Neural cell (in vitro differentiated cells): ENCODE data around the gene C2CD3. TPM values are rescaled to one million over a fixed set of nuclear protein-coding genes. Genes with fewer than 3 reads are reported as not detected.
A peak's percentile ranks its signal among the peaks of the same experiment; 100 is the strongest.

Experiments
- H2AFZ ChIP-seq: fragments of 200-600, 300-800 bp; sonication (generic), shearing (Covaris generic); 2 replicates; pipeline ENCODE4 v1.6.0; 2014; ENCODE audit warnings: low read depth, mild to moderate bottlenecking, antibody characterized with exemption, low read length, moderate library complexity
- H3F3A ChIP-seq: fragments of 200-600 bp; shearing (Covaris generic); 2 replicates; pipeline ENCODE4 v1.6.1; 2016; ENCODE audit warnings: mild to moderate bottlenecking, moderate library complexity, mixed read lengths, antibody characterized with exemption, low read length; ENCODE audit not compliant: insufficient read depth, poor library complexity, severe bottlenecking
- H3K27ac ChIP-seq: fragments of 200-600, 300-800 bp; sonication (generic), shearing (Covaris generic); 2 replicates; pipeline ENCODE4 v1.5.1; 2014; ENCODE audit warnings: mild to moderate bottlenecking, low read length, moderate library complexity
- H3K27me3 ChIP-seq: fragments of 300-800, 200-600 bp; sonication (generic), shearing (Covaris generic); 2 replicates; pipeline ENCODE4 v1.6.0; 2014; ENCODE audit warnings: mild to moderate bottlenecking, low read depth, low read length, moderate library complexity; ENCODE audit not compliant: insufficient read depth
- H3K36me3 ChIP-seq: fragments of 300-800, 200-600 bp; sonication (generic), shearing (Covaris generic); 2 replicates; pipeline ENCODE4 v1.5.1; 2014; ENCODE audit warnings: mild to moderate bottlenecking, antibody characterized with exemption, low read length, moderate library complexity; ENCODE audit not compliant: insufficient read depth
- H3K4me2 ChIP-seq: fragments of 300-800, 200-600 bp; sonication (generic), shearing (Covaris generic); 2 replicates; pipeline ENCODE4 v1.6.0; 2014; ENCODE audit warnings: mild to moderate bottlenecking, low read length
- H3K4me3 ChIP-seq: fragments of 300-800, 200-600 bp; sonication (generic), shearing (Covaris generic); 2 replicates; pipeline ENCODE4 v1.5.1; 2014; ENCODE audit warnings: mild to moderate bottlenecking, low read length, moderate library complexity
- H3K79me2 ChIP-seq: fragments of 200-600 bp; shearing (Covaris generic); replicated peaks from 2 replicates; pipeline ENCODE4 v1.6.0; 2014; ENCODE audit warnings: mild to moderate bottlenecking, low read length, moderate library complexity; ENCODE audit not compliant: insufficient read depth
- H3K9ac ChIP-seq: fragments of 300-800, 200-600 bp; sonication (generic), shearing (Covaris generic); 2 replicates; pipeline ENCODE4 v1.6.1; 2016; ENCODE audit warnings: mild to moderate bottlenecking, low read length, mixed read lengths
- H3K9me2 ChIP-seq: fragments of 200-600 bp; shearing (Covaris generic); 2 replicates; pipeline ENCODE4 v1.6.1; 2016; ENCODE audit warnings: mild to moderate bottlenecking, low read length, mixed read lengths; ENCODE audit not compliant: insufficient read depth
- H3K9me3 ChIP-seq: fragments of 200-600, 300-800 bp; sonication (generic), shearing (Covaris generic); 2 replicates; pipeline ENCODE4 v1.6.1; 2016; ENCODE audit warnings: mild to moderate bottlenecking, mixed run types, low read length, moderate library complexity, mixed read lengths
- H4K20me1 ChIP-seq: fragments of 200-600 bp; shearing (Covaris generic); 2 replicates; pipeline ENCODE4 v1.6.1; 2016; ENCODE audit warnings: mild to moderate bottlenecking, mixed run types; ENCODE audit not compliant: insufficient read depth
- CTCF ChIP-seq: fragments of 450-650 bp; IDR thresholded peaks from 2 replicates; pipeline ENCODE4 v1.5.1; 2014; ENCODE audit warnings: antibody characterized with exemption, mild to moderate bottlenecking, moderate library complexity; ENCODE audit not compliant: poor library complexity, severe bottlenecking
- EP300 ChIP-seq: fragments of 450-650 bp; conservative IDR thresholded peaks from 2 replicates; pipeline ENCODE4 v1.6.1; 2014; ENCODE audit warnings: antibody characterized with exemption, mild to moderate bottlenecking, moderate library complexity; ENCODE audit not compliant: poor library complexity, severe bottlenecking
- EZH2 ChIP-seq: fragments of 200-600, 300-800 bp; shearing (Covaris generic), sonication (generic); IDR thresholded peaks from 2 replicates; pipeline ENCODE4 v1.6.1; 2014; ENCODE audit warnings: antibody characterized with exemption, low read length, borderline replicate concordance, mild to moderate bottlenecking; ENCODE audit not compliant: insufficient read depth, poor library complexity, severe bottlenecking
- MXI1 ChIP-seq: fragments of 450-650 bp; conservative IDR thresholded peaks from 2 replicates; pipeline ENCODE4 v1.6.1; 2014; ENCODE audit warnings: antibody characterized with exemption, mild to moderate bottlenecking; ENCODE audit not compliant: poor library complexity, severe bottlenecking
- POLR2AphosphoS5 ChIP-seq: IDR thresholded peaks from 2 replicates; pipeline ENCODE4 v1.6.1; 2012
- RAD21 ChIP-seq: fragments of 450-650 bp; conservative IDR thresholded peaks from 2 replicates; pipeline ENCODE4 v1.6.1; 2014; ENCODE audit warnings: antibody characterized with exemption, mild to moderate bottlenecking, moderate library complexity
- REST ChIP-seq: IDR thresholded peaks from 2 replicates; pipeline ENCODE4 v1.6.1; 2012; ENCODE audit warnings: borderline replicate concordance
- SMC3 ChIP-seq: fragments of 450-650 bp; conservative IDR thresholded peaks from 2 replicates; pipeline ENCODE4 v1.6.1; 2014; ENCODE audit warnings: antibody characterized with exemption, mild to moderate bottlenecking, moderate library complexity; ENCODE audit not compliant: poor library complexity
- TAF1 ChIP-seq: IDR thresholded peaks from 2 replicates; pipeline ENCODE4 v1.6.1; 2012; ENCODE audit warnings: low read depth
- polyA plus RNA-seq: library from polyadenylated mRNA; depleted of rRNA; stranded (reverse); fragments of >200 nt; gene quantifications from 2 replicates; pipeline ENCODE4 v1.2.3, GENCODE V29; 2014

The C2CD3 gene
- polyA plus RNA-seq, 1 donor from 2014 or later: 13.2 TPM

GRCh38 chr11:74171630-74171968 is 797 bp upstream of the C2CD3 start:
- peak overlapping the region; percentile 58 for H2AFZ ChIP-seq
- H3K27me3 ChIP-seq: no peaks in the 10 kb centered on the region
- no peaks in the 10 kb centered on the region for H3K36me3 ChIP-seq
- TF ChIP-seq RAD21 (no peak), POLR2AphosphoS5 (no peak), CTCF (no peak), TAF1 (no peak), EZH2 (no peak), SMC3 (no peak), MXI1 (no peak), EP300 (no peak), REST (no peak)
- H3K9me2 ChIP-seq: no peaks in the 10 kb centered on the region
- peak overlapping the region; percentile 82 for H3K4me2 ChIP-seq
- no peaks in the 10 kb centered on the region for H4K20me1 ChIP-seq
- peak overlapping the region; percentile 83 for H3K27ac ChIP-seq
- H3F3A ChIP-seq: no peaks in the 10 kb centered on the region
- peaks cover 80% of the 10 kb centered on the region for H3K79me2 ChIP-seq
- peak overlapping the region; percentile 75 for H3K4me3 ChIP-seq
- H3K9me3 ChIP-seq: no peaks in the 10 kb centered on the region
- peak overlapping the region; percentile 78 for H3K9ac ChIP-seq

- peak overlapping the region; percentile 80 for H2AFZ ChIP-seq
- no peak for TF ChIP-seq EZH2
- TF ChIP-seq REST: peak; percentile 65
- no peak for TF ChIP-seq CTCF
- H3K4me2 ChIP-seq: peak overlapping the region; percentile 64
- H3K9ac ChIP-seq: peak overlapping the region; percentile 81
- peak overlapping the region; percentile 87 for H3K27ac ChIP-seq
- H3K9me2 ChIP-seq: no peaks in the 10 kb centered on the region
- no peaks in the 10 kb centered on the region for H3K9me3 ChIP-seq
- H3K27me3 ChIP-seq: no peaks in the 10 kb centered on the region
- no peaks in the 10 kb centered on the region for H3K36me3 ChIP-seq
- no peaks in the 10 kb centered on the region for H4K20me1 ChIP-seq
- H3K79me2 ChIP-seq: peaks cover 67% of the 10 kb centered on the region
- peak overlapping the region; percentile 75 for H3K4me3 ChIP-seq
- H3F3A ChIP-seq: no peaks in the 10 kb centered on the region
Measured at GRCh38 chr11:74169738-74170458, 904 bp downstream of the C2CD3 start.
